HG03457 (cell line): Measurements from ENCODE around the gene ATF4.
"Not testable (repeated sequence)": the region's sequence is repeated elsewhere in the genome, so short reads cannot be mapped to it uniquely, and the experiment has no call there.

Experiments
- ATAC-seq: cut with Tn5 transposase; IDR thresholded peaks from one replicate; pipeline ENCODE4 v1.9.1; 2021; ENCODE audit warnings: moderate number of reproducible peaks; ENCODE audit not compliant: unreplicated experiment

The ATF4 gene

DNA sequence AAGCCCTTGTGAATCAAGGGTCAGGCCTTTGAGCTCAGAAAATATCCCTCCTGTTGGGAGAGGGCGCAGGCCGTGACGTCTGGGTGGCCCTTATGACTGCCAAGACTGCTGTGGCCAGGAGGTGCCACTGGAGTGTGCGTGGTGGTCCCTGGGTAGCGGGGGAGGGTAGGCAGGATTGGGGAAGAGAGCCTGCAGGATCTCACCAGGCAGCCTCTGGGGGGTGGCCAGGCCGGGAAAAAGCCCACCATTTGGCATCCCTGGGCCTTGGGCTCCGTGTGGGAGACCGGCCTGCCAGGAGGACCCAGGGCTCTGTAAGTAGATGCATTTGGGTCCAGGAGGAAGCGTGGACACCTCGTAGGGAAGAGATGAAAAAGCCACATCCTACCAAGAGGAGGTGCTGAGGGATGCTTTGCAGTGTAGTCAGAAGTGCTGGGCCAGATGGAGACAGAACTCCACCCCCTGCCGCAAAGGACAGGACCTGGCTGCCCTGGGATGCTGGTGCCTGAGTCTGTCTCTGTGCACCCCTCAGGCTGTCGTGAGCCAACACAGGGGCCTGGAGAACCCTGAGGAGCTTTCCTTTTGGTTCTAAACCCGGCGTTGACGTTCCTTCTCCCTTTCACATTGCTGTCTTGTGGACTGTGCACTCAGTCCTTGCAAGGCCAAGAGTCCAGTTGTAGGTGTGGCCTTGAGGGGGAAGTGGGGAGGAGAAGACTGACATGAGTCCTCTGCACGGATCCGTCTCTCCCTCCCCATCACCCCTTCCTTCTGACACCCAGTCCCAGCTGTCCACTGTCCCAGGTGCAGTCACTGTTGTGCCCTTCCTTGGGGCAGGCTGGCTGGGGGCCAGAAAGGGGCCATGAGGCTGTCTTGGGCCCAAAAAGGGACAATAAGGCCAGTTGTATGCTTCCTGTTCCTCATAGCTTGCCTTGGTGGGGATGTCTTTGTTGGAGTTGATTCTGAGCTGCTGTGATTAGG is 31.0 kb upstream of the ATF4 start:
- no peak for ATAC-seq

DNA sequence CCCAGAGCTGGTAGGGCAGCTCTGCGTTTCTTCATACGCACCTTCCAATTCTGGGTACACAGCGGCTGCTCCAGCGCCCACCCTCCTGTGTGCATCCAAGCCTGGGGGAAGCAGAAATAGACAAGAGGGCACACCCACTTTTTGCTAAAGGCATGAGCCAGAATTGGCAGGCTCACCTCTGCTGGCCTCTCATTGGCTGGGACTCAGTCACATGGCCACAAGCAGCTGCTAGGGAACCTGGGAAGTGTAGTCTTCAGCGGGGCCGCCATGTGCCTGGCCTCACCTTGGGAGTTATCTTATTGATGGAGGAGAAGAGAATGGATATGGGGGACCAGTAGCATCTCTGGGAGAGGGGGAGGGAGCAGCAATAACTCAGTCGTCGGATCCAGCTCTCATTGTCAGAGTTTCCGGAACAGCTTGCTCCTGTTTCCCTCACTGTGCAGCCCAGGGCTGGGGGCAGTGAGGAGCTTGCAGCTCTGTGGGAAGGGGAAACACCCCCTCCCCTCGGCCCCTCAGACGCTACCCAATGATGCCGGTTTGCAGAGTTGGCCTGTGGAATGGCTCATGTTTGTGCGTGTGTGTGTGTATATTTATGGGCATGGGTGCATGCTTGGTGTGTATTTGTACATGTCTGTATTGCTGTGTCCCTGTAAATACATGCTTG is 30.1 kb upstream of the ATF4 start:
- ATAC-seq = no peak

DNA sequence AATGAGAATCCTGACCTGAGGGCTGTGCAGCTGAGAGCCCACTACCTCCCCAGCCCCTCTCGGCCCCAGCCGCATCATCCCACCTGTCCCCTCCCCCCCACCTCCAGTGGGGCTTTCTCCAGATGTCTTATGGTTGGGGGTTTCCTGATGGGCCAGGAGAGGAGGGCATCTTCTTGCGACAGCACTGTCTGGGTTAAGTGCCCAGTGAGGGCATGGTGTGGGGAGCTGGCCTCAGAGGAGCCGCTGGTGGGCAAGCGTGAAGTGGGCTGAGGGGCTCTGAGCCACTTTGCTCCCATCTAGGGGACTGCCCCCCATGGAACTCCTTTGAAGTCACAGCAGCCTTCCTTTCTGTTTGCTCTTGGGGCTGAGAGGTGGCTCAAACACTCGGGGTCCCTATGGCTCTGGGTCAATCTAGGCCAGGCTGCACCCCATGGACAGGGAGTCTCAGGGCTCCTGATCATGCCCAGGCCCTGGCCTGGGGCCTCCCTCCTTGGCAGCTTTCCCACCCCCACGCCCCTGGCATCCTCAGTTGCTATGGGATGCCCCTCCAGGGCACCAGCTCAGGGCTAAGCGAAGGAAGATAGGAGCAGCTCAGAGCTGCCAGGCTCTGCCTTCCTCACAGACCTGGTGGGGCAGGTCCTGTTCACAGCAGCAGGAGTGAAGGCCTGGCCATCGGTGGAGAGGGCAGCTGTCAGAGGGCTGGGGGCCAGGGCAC is 29.2 kb upstream of the ATF4 start:
- ATAC-seq = no peak

GRCh38 chr22:39491696-39492095 is 28.7 kb upstream of the ATF4 start:
- ATAC-seq = no peak

- no peak for ATAC-seq
Measured at GRCh38 chr22:39492186-39492585, 28.2 kb upstream of the ATF4 start.

DNA sequence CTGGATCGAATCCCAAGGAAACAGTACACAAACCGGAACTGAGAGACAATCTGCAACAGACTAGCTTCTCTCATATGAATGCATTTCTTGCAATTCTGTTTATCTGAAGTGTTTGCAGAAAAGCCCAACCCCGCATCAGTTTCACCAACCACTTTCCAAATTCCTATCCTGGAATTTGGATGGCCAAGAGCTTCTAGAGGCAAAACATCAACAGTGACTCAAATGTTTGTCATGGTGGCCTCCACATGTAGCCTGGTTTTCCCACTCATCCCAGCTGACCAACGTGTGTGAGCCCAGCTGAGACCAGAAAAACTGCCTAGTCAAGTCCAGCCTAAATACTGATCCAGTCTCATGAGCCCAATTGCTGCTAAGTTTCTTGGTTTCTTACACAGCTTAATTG is 26.6 kb upstream of the ATF4 start:
- no peak for ATAC-seq

DNA sequence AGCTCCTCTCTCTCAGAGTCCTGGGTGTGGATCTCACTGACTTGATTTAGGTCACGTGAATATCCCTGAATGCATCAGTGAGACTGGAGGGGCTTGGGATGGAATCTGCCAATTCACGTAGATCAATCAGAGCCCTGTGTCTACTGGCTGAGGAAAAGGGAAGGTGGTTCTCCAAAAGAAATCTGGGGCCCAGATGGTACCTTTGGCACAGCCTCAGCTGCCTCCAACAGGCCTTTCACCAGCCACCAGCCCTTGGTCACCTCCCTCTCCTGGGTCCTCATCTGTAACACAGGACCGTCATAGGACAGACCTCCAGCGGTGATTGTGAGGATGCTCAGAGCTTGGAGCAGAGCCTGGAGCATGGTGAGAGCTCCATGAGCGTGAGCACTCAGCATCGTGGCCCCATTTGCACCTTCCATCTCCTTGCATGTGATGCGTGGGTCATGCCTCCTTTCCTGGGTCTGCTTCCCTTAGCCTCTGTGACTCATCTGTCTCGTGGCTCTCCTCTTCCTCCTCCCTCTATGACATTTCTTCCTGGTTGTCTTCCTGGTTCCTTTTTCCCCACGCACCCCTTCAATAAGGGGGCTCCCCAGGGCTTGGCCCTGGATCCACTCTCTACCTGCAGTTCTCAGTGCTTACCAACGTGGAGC is 25.8 kb upstream of the ATF4 start:
- no peak for ATAC-seq

DNA sequence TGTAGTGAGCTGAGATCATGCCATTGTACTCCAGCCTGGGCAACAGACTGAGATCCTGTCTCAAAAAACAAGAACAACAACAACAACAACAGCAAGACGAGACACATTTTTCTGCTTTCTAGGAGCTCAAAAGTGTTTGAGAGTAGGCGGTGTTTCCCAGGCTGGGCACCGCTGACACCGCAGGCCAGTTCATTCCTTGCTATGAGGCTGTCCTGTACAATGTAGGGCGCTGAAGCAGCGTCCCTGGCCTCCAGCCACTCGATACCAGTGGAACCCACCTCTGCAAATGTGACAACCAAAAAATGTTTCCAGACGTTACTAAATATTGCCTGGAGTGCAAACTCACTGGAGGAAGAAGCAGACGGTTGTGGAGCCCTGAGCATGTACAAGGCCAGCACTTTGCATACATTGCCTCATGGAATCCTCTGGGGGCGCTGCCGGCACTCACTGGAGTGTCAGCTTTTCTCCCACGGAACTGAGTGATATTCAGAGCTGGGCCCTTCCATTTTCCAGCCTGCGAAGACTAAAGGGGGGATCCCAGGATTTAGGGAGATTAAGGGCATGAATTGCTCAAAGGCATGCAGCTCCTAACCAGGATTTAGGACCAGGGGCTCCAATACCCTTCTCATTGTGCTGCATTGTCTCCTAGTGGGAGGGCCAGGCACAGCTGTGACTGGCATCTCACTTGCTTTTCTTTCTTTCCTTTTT is 24.1 kb upstream of the ATF4 start:
- ATAC-seq = no peak

GRCh38 chr22:39497429-39497828 is 22.9 kb upstream of the ATF4 start:
- no peak for ATAC-seq

GRCh38 chr22:39498368-39498767 is 22.0 kb upstream of the ATF4 start:
- no peak for ATAC-seq

- no peak for ATAC-seq
Measured at GRCh38 chr22:39498802-39499201, 21.6 kb upstream of the ATF4 start.

DNA sequence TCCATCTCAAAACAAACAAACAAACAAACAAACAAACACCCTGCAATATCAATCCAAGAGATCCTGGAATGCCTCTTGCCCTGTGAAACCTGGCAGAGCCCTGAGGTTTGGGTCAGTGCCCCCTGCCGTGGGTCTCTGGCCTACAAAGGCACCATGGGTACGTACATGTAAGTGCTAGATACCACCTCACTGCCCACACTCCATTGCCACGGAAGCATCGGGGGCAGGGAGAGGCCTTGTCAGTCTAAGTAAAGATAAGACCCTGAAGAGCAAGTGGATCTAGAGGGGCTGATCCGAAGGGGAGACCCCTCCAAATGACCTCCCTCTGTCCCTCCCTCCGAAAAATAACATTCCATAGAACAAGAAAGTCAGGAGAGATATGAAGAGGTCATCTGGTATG is 20.3 kb upstream of the ATF4 start:
- no peak for ATAC-seq

DNA sequence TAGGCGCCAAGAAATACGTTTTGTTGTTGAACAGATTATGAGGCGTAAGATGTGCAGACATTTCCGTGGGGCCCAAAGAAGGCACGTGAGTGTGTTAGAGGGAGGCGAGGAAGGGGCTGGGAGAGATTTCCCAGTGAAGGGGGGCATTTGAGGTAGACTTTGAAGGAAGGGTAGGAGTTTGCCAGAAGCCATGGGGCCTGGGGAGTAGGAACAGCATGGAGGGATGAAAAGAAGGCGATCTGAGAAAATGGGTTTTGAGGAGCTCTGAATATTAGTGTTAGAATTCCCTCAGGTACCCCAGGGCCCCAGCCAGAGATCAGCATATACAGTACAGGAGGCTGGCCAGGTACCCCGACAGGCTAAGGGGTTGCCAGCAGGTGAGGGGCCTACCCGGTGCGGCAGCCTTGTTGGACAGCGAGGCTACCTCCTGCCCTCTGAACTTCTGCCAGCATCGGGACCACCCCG is 18.7 kb upstream of the ATF4 start:
- ATAC-seq = no peak

DNA sequence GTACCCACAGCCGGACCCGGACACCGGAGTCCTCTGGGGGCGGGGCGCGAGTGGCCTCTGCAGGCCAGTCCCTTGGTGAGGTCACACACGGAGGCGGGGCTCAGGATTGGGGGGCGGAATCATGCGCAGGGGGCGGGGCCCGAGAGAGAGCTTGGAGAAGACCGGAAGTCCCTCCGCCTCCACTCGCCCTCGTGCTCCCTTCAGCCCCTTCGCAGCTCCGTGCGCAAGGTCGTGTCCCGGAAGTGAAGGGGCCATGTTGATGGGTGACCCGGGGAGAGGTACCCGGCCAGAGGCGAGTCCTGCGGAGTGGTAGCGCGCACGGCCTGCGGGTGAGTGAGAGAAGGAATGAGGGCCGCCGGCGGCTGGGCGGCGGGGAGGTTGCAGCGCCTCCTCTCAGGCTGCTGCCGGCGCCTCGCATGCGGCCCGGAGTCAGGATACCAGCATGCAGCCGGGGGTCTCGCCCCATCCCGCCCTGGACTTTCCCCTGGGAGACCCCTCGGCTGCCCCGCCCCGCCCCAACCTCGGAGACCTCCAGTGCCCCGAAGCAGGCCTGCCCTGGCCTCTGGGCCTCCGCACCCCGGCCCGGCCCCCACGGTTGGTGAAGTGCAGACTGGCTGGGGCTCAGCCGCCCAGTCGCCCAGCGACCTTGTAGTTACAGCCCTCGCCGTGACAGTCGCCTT is 18.1 kb upstream of the ATF4 start, which contains the start of gene MIEF1:
MIEF1 (plus strand) TSS at position 182 of the 680 bp plus-strand sequence. CDS start 9,005 bp downstream, outside the sequence.
- peak; percentile 91 for ATAC-seq

DNA sequence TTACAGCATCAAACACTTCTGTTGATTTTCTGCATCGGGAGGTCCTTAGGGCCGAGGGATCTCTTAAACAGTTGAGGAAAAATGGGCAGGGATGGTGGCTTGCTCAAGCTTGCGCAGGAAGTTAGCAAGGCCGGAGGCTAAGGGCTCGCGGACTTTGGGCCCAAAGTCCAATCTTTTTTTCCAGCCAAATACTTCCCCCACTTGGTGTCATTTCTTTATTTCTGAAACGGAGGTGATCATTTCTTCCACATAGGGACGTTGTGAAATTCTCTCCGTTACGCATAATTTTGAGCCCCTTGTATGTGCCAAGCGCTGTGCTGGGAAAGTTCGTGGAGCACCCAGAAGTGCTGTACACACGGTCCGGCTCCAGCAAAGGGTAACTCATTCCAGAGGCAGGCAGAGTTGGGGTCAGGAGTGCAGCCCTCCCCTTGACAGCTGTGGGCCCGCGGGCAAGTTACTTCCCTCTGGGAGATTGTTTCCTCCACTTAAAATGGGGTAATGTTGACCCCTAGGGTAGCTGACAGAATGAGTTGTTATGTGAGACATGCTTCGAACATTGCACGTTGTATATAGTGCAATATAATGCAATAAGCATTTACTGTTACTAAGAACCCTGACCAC is 17.5 kb upstream of the ATF4 start:
- ATAC-seq = peak; percentile 7

GRCh38 chr22:39503630-39504029 is 16.7 kb upstream of the ATF4 start:
- no peak for ATAC-seq

GRCh38 chr22:39504071-39504470 is 16.3 kb upstream of the ATF4 start:
- ATAC-seq = no peak

GRCh38 chr22:39507021-39507420 is 13.3 kb upstream of the ATF4 start:
- ATAC-seq = not testable (repeated sequence)

GRCh38 chr22:39508393-39508792 is 12.0 kb upstream of the ATF4 start:
- ATAC-seq = no peak
